Left colon (tissue), 2 donors: ENCODE results near the gene CEACAM18. TPM values are rescaled to one million over a fixed set of nuclear protein-coding genes. Genes with fewer than 3 reads are reported as not detected.
"Not testable (repeated sequence)": the region's sequence is repeated elsewhere in the genome, so short reads cannot be mapped to it uniquely, and the experiment has no call there.

ENCODE experiments used
- ATAC-seq: fragments of 200-7000 bp; cut with Tn5 transposase; one replicate; pipeline ENCODE4 v1.9.1; 2020; ENCODE audit warnings: mild to moderate bottlenecking, moderate library complexity
- DNase-seq, 2 donors: peaks; one replicate each; pipeline ENCODE4 v3.0.0-alpha.2; 2020
- intact Hi-C, 2 donors: fragments of 100-400 bp; cut with DNase I in 1 of 2; cut with micrococcal nuclease in 1 of 2; formaldehyde crosslinking; loops; one replicate each; pipeline versions ENCODE4 v1.11.2 to v1.14.0; 2022; cut with DNase I, micrococcal nuclease
- long read RNA-seq: library from polyadenylated mRNA; unstranded; transcript quantifications from one replicate; pipeline ENCODE4 v2.0.0, GENCODE V29; 2021
- total RNA-seq, 2 donors: library from RNA; stranded (reverse); fragmentation: NEBNext Ultra II Directional; extraction: Animal tissue kit (Norgen Biotek cat#: 25700); gene quantifications; one replicate each; pipeline ENCODE4 v1.2.1, GENCODE V29; 2021
- donor health status: DM: no; HTN: no; CAD: no.
- donor health status: DM: yes; HTN: yes; CAD: no.

CEACAM18 gene
- not detected for total RNA-seq
- long read RNA-seq, result 0 reads

DNA sequence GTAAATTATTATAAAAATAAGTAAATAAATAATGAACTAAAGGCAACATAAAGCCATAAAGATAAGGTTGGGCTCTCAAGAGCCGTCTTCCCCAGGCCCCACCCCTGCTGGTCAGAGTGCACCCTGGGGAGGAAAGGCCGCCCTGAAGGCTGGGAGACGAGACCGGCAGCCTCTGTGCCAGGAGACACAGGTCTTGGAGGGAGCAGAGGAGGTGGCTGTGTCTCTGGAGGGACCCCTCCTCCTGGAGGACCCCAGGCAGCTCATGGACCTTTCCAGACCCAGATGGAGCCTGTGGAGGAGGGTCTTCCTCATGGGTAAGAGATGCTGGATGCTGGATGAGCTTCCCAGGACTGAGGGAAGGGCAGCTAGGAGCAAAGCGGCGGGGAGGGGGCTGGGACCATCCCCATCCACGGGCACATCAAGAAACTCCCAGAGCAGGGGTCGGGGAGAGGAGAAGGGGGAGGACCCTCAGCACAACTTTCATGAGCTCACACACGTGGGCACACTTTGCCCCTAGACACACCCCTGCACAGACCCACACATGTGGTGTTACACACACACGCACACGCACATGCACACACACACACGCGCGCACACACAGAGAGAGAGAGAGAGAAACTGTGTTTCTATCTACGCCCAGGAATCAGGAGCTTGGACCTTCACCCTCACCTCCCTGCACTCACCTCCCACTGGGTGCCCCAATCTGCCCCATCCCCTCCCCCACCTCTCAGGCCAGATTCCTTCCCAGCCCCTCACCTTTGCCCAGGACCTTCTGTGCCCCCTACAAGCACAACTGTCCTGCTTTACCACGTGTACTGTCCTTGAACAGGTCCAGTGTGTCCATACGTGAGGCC lies at the start of gene CEACAM18:
Gene CEACAM18 (plus strand): TSS at position 159 of the 854 bp plus-strand sequence.
- intact Hi-C loops, result no loop called here
- ATAC-seq, result no peak
- DNase-seq, result peak in 1 of 2 donors; percentile 46

DNA sequence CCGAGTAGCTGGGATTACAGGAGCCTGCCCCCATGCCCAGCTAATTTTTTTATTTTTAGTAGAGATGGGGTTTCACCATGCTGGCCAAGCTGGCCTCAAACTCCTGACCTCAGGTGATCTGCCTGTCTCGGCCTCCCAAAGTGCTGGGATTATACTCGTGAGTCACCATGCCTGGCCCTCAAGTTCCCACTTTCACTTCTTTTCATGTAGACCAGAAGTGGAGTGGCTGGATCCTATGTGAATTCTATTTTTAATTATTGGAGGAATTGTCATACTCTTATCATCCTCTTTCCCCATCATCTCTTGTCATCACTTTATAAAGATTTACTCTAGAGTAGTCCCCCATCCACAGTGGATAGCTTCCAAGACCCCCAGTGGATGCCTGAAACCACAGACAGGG lies 48.1 kb upstream of the CEACAM18 start:
- ATAC-seq (no peak), DNase-seq (no peak)
- intact Hi-C loops, result no loop called here

DNA sequence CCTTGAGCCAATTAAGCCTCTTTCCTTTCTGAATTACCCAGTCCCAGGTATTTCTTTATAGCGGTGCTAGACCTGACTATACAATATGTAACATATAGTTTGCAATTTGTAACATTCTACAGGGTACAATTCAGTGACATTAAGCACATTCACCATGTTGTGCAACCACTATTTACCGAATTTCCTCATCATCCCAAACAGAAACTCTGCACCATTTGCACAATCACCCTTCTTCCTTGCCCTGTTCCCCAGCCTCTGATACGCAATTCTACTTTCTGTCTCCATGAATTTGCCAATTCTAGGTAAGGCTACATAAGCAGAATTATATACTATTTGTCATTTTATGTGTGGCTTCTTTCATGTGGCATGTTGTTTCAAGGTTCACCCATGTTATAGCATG lies 47.2 kb upstream of the CEACAM18 start:
- ATAC-seq, result no peak
- intact Hi-C loops, result no loop called here
- DNase-seq, result no peak

DNA sequence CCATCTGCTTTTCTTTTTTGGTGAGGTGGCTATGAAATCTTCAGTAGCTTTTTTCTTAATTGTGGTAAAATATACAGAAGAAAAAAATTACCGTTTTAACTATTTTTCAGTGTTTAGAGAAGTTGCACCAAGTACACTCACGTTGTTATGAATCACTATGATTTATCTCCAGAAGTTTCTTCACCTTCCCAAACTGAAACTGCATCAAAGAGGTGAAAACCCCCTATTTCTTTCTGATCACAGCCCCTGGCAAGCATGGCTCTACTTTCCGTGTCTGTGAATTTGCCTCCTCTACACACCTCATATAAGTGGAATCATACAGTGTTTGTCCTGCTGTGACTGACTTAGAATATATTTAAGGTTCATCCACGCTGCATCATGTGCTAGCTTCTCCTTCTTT lies 45.3 kb upstream of the CEACAM18 start:
- intact Hi-C loops, result no loop called here
- DNase-seq (no peak), ATAC-seq (no peak)

DNA sequence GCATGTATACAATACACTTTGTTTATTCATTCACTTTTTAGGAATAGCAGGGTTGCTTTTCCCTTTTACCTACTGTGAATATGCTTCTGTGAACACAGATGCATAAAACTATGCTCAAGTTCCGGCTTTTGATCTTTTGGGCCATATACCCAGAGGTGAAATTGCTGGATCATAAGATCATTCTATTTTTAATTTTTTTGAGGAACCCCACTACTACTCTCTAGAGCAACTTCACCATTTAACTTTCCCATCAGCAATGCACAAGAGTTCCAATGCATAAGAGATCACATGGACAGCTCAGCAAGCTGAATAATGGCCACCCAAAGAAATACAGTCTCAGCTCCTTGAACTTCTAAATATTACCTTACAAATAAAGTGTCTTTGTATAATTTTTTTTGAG lies 43.9 kb upstream of the CEACAM18 start:
- intact Hi-C loops, result no loop called here
- ATAC-seq, result no peak

GRCh38 chr19:51439021-51439465 lies 39.3 kb upstream of the CEACAM18 start:
- intact Hi-C loops, result no loop called here
- DNase-seq (no peak), ATAC-seq (peak; percentile 64)

More for the DNA sequence above, 43.9 kb upstream of the CEACAM18 start:
- DNase-seq, result no peak

- ATAC-seq (no peak), DNase-seq (no peak)
- intact Hi-C loops, result no loop called here
Observed at GRCh38 chr19:51440052-51440451, 38.3 kb upstream of the CEACAM18 start.

GRCh38 chr19:51440846-51441409 lies 37.4 kb upstream of the CEACAM18 start:
- ATAC-seq, result no peak
- intact Hi-C loops, result no loop called here
- DNase-seq, result no peak

DNA sequence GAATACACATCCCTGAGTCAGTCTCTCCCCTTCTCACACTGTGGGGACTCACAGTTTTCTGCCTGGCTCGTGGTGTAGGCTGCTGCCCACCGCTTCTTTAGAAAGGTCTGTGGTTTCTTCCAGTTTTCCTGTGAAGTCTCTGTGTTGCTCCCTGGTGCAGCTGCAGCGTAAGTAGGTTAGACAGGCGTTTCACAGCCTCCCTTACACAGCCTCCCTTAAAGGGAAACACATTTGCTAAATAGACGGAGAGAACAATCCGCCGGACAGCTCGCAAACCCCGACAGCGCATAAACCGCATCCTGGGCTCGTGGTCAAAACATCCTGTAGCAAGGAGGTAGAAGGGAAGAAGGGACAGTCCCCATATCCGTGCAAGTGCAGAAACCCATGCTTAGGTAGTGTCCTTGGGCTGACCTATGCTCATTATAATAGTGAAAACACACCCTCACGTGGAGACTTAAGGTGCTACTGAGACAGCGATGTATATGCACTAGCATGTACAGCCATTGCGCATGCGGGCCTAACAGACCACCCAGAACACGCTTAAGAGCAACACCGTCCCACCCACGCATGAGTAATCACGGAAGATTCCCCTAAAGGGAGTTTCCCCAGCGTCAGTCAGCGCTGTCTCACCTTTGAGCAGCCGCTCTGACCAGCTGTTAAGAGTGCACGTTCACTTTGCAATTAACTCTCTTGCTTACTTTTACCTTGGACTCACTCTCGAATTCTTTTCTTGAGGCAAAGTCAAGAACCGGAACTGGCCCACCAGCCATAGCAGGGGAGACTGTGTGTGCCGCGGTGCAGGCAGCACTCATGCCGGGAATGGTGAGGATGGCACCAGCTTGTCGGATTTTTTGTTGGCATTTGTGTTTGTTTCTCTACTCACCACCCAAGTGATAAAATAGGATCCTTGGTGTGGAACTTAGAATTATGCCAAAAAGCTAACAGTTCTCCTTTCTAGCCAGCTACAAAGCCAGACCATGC lies 36.6 kb upstream of the CEACAM18 start:
- intact Hi-C loops, result no loop called here
- ATAC-seq (peak; percentile 48), DNase-seq (peak in 1 of 2 donors; percentile 33)

GRCh38 chr19:51447510-51447909 lies 30.8 kb upstream of the CEACAM18 start:
- not testable (repeated sequence) for DNase-seq, ATAC-seq
- intact Hi-C loops, result loop anchor here in 1 of 2 donors (5.0 kb wide), 1 partner anchor 110 kb away; no protein-coding TSS in a partner anchor

DNA sequence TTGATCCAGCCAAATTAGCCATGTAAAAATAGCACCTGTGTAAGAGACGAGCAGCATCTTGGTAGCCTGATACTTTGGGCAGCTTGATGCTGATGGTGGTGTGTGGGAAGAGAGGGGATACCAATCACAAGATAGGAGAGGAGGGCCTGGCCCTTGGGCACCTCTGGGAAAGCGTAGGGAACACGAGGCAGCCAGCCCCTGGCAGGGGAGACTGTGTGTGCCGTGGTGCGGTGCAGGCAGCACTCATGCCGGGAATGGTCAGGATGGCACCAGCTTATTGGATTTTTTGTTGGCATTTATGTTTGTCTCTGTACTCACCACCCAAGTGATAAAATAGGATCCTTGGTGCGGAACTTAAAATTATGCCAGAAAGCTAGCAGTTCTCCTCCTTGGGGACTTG lies 30.3 kb upstream of the CEACAM18 start:
- intact Hi-C loops, result loop anchor here in 1 of 2 donors (5.0 kb wide), 1 partner anchor 111 kb away; no protein-coding TSS in a partner anchor
- DNase-seq (no peak), ATAC-seq (no peak)

- DNase-seq, result no peak
- intact Hi-C loops, result loop anchor here in 1 of 2 donors (5.0 kb wide), 1 partner anchor 111 kb away; no protein-coding TSS in a partner anchor
- no peak for ATAC-seq
Observed at GRCh38 chr19:51448411-51449016, 29.8 kb upstream of the CEACAM18 start.

GRCh38 chr19:51450730-51451307 lies 27.5 kb upstream of the CEACAM18 start:
- intact Hi-C loops, result no loop called here
- DNase-seq, result no peak
- no peak for ATAC-seq

DNA sequence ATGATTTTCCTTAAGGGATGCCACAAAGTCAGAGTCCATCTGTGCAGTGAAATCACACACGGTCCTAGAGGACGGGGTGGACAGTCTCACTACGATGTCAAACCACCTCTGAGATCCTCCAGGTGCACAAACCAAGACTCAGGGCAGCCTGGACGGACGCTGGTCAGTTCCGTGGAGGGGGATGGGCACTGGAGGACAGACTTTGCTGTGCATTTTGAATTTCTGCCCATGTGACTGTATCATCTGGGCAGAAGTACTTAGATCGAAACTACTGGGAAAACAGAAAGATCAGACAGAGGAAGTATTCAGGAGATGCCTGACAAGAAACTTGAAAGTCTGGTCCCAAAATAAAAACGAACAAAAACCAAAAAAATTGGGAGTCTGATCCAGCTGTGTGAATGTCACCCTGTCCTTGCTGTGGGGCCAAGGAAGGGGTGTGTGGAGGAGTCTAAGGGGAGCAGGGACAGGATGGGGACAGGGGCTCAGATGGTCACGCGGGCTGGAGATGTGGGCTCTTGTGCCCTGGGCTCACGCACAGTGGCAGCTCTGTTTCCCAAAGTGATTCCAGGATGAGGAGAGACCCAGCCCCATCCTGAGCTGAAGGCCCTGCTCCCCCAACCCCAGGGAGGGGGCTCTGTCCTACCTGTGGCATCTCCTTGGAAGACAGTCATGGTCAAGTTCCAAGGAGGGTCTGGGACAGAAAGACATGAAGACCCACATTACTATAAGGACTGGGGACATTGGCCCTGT lies 21.6 kb upstream of the CEACAM18 start:
- intact Hi-C loops, result no loop called here
- ATAC-seq (no peak), DNase-seq (no peak)

GRCh38 chr19:51457351-51458013 lies 20.9 kb upstream of the CEACAM18 start:
- intact Hi-C loops, result no loop called here
- DNase-seq (no peak), ATAC-seq (no peak)

GRCh38 chr19:51458051-51458645 lies 20.2 kb upstream of the CEACAM18 start, which contains the start of gene SIGLEC8:
SIGLEC8 (minus strand) TSS chr19:51458454; CDS start chr19:51458387, 67 bp downstream.
- intact Hi-C loops, result no loop called here
- DNase-seq, result no peak
- no peak for ATAC-seq
